Measurements from ENCODE around the gene HOXA13. TPM values are rescaled to one million over a fixed set of nuclear protein-coding genes. Genes with fewer than 3 reads are reported as not detected.

Gene HOXA13
- total RNA-seq, 1 donor from 2014 or later: not detected

GRCh38 chr7:27164045-27164366 lies 35.9 kb downstream of the HOXA13 start:
- no peaks in the 10 kb centered on the region for H3K9me3 Mint-ChIP-seq
- peaks cover 2% of the 10 kb centered on the region for H3K4me1 Mint-ChIP-seq
- no peak overlapping the region for H3K27ac Mint-ChIP-seq
- DNase-seq: no peak
- H3K4me3 Mint-ChIP-seq: no peak overlapping the region
- intact Hi-C loops (cut with micrococcal nuclease): loop anchor here (2.0 kb wide), 1 partner anchor 13 kb away; no protein-coding TSS in a partner anchor
- peaks cover 73% of the 10 kb centered on the region for H3K27me3 Mint-ChIP-seq
- H3K36me3 Mint-ChIP-seq (ENCODE audit: low read depth): peaks cover 7% of the 10 kb centered on the region

- no peak overlapping the region for H3K27ac Mint-ChIP-seq
- H3K9me3 Mint-ChIP-seq: no peaks in the 10 kb centered on the region
- H3K36me3 Mint-ChIP-seq (ENCODE audit: low read depth): peaks cover 3% of the 10 kb centered on the region
- intact Hi-C loops (cut with micrococcal nuclease): loop anchor here (2.0 kb wide), 1 partner anchor 13 kb away; no protein-coding TSS in a partner anchor
- no peak for DNase-seq
- H3K4me3 Mint-ChIP-seq: no peak overlapping the region
- peaks cover 2% of the 10 kb centered on the region for H3K4me1 Mint-ChIP-seq
- H3K27me3 Mint-ChIP-seq: peaks cover 73% of the 10 kb centered on the region
Measured at GRCh38 chr7:27163288-27164044, 36.4 kb downstream of the HOXA13 start.

- Mint-ChIP-seq H3K36me3 (ENCODE audit: low read depth) (peaks cover 3% of the 10 kb centered on the region), H3K9me3 (peaks cover 6% of the 10 kb centered on the region), H3K27ac (no peak overlapping the region), H3K4me1 (peaks cover 4% of the 10 kb centered on the region), H3K27me3 (peaks cover 73% of the 10 kb centered on the region), H3K4me3 (no peak overlapping the region)
- intact Hi-C loops (cut with micrococcal nuclease): no loop called here
- DNase-seq: no peak
Measured at GRCh38 chr7:27162561-27163287, 37.2 kb downstream of the HOXA13 start.

- no peak for DNase-seq
- peaks cover 73% of the 10 kb centered on the region for H3K27me3 Mint-ChIP-seq
- H3K4me1 Mint-ChIP-seq: peaks cover 4% of the 10 kb centered on the region
- H3K4me3 Mint-ChIP-seq: no peak overlapping the region
- peaks cover 6% of the 10 kb centered on the region for H3K9me3 Mint-ChIP-seq
- H3K36me3 Mint-ChIP-seq (ENCODE audit: low read depth): peaks cover 3% of the 10 kb centered on the region
- H3K27ac Mint-ChIP-seq: no peak overlapping the region
- intact Hi-C loops (cut with micrococcal nuclease): loop anchor here (1.0 to 2.0 kb wide), 6 partner anchors 37 to 1299 kb away; no protein-coding TSS in a partner anchor
Measured at GRCh38 chr7:27161721-27162560, 38.0 kb downstream of the HOXA13 start.

- intact Hi-C loops (cut with micrococcal nuclease): loop anchor here (1.0 to 2.0 kb wide), 6 partner anchors 38 to 1298 kb away; no protein-coding TSS in a partner anchor
Measured at GRCh38 chr7:27161214-27161720, 38.6 kb downstream of the HOXA13 start.

GRCh38 chr7:27160546-27161213 lies 39.2 kb downstream of the HOXA13 start:
- intact Hi-C loops (cut with micrococcal nuclease): loop anchor here (1.0 to 2.0 kb wide), 8 partner anchors 9 to 1298 kb away; no protein-coding TSS in a partner anchor
- peak; percentile 93 for DNase-seq
- no peak overlapping the region for H3K27ac Mint-ChIP-seq
- H3K4me3 Mint-ChIP-seq: peak overlapping the region; percentile 72
- H3K36me3 Mint-ChIP-seq (ENCODE audit: low read depth): peaks cover 3% of the 10 kb centered on the region
- H3K9me3 Mint-ChIP-seq: peaks cover 6% of the 10 kb centered on the region
- peaks cover 4% of the 10 kb centered on the region for H3K4me1 Mint-ChIP-seq
- H3K27me3 Mint-ChIP-seq: peaks cover 74% of the 10 kb centered on the region

More at GRCh38 chr7:27161214-27161720, 38.6 kb downstream of the HOXA13 start:
- peaks cover 4% of the 10 kb centered on the region for H3K4me1 Mint-ChIP-seq
- DNase-seq: no peak
- no peak overlapping the region for H3K27ac Mint-ChIP-seq
- peak overlapping the region; percentile 72 for H3K4me3 Mint-ChIP-seq
- peaks cover 3% of the 10 kb centered on the region for H3K36me3 Mint-ChIP-seq (ENCODE audit: low read depth)
- peaks cover 74% of the 10 kb centered on the region for H3K27me3 Mint-ChIP-seq
- H3K9me3 Mint-ChIP-seq: peaks cover 6% of the 10 kb centered on the region

- intact Hi-C loops (cut with micrococcal nuclease): loop anchor here (1.0 to 2.0 kb wide), 5 partner anchors 9 to 1297 kb away; no protein-coding TSS in a partner anchor
Measured at GRCh38 chr7:27160145-27160545, 39.7 kb downstream of the HOXA13 start.

GRCh38 chr7:27159266-27160144 lies 40.4 kb downstream of the HOXA13 start:
- peaks cover 10% of the 10 kb centered on the region for H3K4me1 Mint-ChIP-seq
- no peak for DNase-seq
- peaks cover 6% of the 10 kb centered on the region for H3K9me3 Mint-ChIP-seq
- H3K27ac Mint-ChIP-seq: no peak overlapping the region
- H3K27me3 Mint-ChIP-seq: peaks cover 80% of the 10 kb centered on the region
- intact Hi-C loops (cut with micrococcal nuclease): loop anchor here (1.0 to 2.0 kb wide), 5 partner anchors 8 to 1297 kb away; no protein-coding TSS in a partner anchor
- H3K4me3 Mint-ChIP-seq: no peak overlapping the region
- H3K36me3 Mint-ChIP-seq (ENCODE audit: low read depth): peaks cover 3% of the 10 kb centered on the region

More at GRCh38 chr7:27160145-27160545, 39.7 kb downstream of the HOXA13 start:
- Mint-ChIP-seq H3K27me3 (peaks cover 77% of the 10 kb centered on the region), H3K36me3 (ENCODE audit: low read depth) (peaks cover 5% of the 10 kb centered on the region), H3K27ac (no peak overlapping the region), H3K4me3 (peak overlapping the region; percentile 35), H3K9me3 (peaks cover 6% of the 10 kb centered on the region), H3K4me1 (peaks cover 7% of the 10 kb centered on the region)
- peak; percentile 68 for DNase-seq

GRCh38 chr7:27158436-27159265 lies 41.2 kb downstream of the HOXA13 start:
- peaks cover 82% of the 10 kb centered on the region for H3K27me3 Mint-ChIP-seq
- peak overlapping the region; percentile 65 for H3K27ac Mint-ChIP-seq
- H3K9me3 Mint-ChIP-seq: peaks cover 6% of the 10 kb centered on the region
- peak; percentile 58 for DNase-seq
- intact Hi-C loops (cut with micrococcal nuclease): no loop called here
- H3K4me3 Mint-ChIP-seq: no peak overlapping the region
- H3K4me1 Mint-ChIP-seq: peaks cover 12% of the 10 kb centered on the region
- peaks cover 5% of the 10 kb centered on the region for H3K36me3 Mint-ChIP-seq (ENCODE audit: low read depth)

GRCh38 chr7:27157702-27158431 lies 42.0 kb downstream of the HOXA13 start:
- H3K4me1 Mint-ChIP-seq: peaks cover 12% of the 10 kb centered on the region
- H3K36me3 Mint-ChIP-seq (ENCODE audit: low read depth): peaks cover 5% of the 10 kb centered on the region
- peaks cover 81% of the 10 kb centered on the region for H3K27me3 Mint-ChIP-seq
- H3K27ac Mint-ChIP-seq: peak overlapping the region; percentile 54
- H3K9me3 Mint-ChIP-seq: peaks cover 6% of the 10 kb centered on the region
- H3K4me3 Mint-ChIP-seq: no peak overlapping the region
- intact Hi-C loops (cut with micrococcal nuclease): loop anchor here (2.0 kb wide), 2 partner anchors 15 to 85 kb away; partner anchors contain the start of gene EVX1
- no peak for DNase-seq

Data from activated CD4-positive, alpha-beta T cell treated with anti-CD3 and anti-CD28 coated beads, Interleukin-2, amount 10 ng/mL, durations not matched to agents 24 days and 14 days (primary cell).